Measurements from ENCODE around the gene SREBF1.
A peak's percentile ranks its signal among the peaks of the same experiment; 100 is the strongest.

SREBF1 gene

DNA sequence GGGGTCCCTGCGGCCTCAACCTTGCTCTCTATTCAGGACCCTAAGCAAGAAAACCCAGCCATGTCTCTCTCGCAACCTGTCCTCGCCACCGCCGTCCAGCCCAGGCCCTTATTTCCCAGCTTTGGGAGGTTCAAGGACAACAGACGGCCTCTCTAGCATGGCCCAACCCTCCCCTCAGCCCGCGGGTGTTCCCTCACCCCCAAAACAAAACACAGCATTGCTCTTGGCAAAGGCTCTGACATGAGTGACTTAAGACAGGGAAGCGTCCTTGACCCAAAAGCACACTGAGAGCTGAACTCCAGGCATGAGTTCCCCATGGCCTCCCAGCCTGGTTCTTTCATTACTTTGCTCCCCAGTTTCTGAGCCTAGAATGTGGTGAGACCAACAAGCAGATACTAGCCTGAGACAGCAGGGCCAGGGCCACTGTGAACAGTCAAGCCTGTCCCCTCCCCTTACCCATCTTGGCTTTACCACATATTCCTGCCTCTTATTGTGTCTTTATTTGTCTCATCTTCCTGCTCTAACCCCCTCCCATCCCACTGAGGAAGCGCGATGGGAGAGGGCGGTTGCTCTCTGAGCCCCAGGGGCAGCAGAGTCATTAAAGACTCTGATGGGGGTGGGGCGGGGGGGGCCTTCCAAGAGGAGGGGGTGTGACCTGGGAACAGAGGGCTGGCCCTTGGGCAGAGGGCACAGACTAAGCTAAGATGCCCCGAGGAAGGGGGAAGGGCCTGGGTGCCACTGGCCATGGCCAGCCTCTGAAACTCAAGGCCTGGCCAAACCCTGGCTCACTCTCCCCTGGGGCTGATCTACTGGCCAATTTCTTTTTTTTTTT lies 11.8 kb downstream of the SREBF1 start:
- no peak for DNase-seq (ENCODE audit: low read depth in 2 of 2)

DNA sequence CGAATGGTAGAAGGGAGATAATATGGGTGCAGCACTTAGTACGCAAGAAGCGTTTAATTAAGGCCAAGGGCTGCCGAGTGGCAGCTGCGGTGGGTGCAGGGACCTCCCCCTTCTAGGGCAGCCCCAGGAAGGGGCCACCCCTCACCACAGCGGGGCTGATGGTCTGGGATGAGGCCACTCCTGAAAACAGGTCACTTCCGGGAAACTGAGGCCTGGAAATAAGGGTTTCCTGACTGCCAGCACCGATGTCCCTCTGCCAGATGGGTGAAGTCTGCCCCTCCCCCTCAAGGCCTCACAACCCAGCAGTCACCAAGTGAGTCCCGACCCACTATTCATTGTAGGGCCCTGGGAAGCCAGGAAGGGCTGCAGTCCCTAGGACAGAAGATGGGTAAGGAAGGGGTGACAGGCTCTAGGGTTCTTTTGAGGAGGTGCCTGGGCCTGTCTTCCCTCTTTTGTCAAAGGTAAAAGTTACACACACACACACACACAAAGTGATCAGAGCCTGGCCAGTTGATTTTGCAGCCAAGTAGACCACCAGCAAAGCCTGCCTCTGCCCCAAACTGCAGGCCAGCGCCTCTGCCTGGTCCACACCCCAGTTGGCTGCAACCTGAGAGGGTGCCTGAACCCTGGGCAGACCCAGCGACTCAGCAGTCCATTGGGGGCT lies 12.5 kb downstream of the SREBF1 start:
- no peak for DNase-seq (ENCODE audit: low read depth in 2 of 2)

DNA sequence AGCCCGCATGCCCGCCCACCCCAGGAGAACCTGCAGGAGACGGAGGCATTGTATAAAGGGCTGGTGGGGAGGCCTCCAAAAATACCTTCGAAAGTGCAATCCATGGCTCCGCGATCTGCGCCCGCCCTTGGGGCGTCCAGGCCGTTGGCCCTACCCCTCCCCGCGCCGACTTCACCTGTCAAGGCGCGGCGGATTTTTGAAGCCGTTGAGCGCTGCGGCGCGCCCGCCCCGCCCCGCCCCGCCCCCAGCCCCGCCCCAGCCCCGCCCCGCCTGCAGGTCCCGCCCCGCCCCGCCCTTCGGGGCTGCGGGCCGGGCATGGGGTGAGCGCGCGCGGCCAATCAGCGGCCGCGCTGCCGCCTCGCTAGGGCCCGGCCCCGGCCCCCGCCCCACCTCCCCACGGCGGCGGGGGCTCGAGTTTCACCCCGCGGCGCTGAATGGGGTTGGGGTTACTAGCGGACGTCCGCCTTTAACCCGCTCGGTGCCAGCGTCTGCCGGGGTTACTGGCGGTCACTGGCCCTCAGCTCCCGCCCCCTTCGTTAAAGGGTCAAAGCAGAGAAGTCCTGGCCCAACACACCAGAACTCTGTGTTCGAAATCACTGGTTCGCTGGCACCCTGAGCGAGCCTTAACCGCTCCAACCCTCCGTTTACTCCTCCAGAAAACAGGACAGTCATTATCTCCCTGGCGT lies 13.2 kb downstream of the SREBF1 start:
- DNase-seq (ENCODE audit: low read depth in 2 of 2) = peak; percentile 45 to 54

DNA sequence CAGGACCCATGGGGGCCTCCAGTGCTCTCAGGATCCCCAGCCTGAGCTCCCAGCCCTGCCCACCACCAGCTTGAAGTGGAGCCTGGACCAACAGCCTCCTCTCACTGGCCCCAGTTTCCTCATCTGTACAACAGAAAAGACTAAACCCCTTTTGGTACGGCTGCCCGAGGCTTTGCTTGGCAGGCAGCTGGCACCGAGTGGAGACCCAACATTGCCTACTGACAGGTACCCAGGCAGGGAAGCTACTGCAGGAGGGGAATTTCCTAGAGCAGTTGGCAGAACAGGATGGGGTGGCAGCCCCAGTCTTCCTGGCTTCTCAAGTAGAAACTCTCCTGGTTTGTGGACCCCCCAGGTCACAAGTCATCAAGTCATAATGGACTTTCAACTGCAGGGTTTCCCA lies 14.2 kb downstream of the SREBF1 start:
- DNase-seq (ENCODE audit: low read depth in 2 of 2) = no peak

DNA sequence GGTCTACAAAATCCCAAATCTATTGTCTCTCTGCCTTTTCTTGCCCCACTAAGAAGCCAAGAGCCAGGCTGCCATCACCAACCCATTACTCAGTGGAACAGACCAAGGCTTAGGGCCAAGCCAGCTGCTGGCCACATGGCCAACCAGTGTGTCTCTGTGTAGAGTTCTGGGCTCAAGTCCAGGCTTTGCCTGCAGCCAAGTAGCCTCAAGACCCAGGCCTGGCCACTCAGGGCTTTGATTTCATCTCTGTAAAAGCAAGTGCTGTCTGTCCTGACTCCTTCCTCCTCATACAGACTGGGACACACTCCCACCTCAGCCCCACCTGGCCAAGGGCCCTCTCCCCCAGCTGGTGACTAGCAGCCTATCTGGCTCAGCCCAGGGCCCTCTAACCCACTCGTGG lies 14.6 kb downstream of the SREBF1 start:
- DNase-seq (ENCODE audit: low read depth in 2 of 2) = no peak

DNA sequence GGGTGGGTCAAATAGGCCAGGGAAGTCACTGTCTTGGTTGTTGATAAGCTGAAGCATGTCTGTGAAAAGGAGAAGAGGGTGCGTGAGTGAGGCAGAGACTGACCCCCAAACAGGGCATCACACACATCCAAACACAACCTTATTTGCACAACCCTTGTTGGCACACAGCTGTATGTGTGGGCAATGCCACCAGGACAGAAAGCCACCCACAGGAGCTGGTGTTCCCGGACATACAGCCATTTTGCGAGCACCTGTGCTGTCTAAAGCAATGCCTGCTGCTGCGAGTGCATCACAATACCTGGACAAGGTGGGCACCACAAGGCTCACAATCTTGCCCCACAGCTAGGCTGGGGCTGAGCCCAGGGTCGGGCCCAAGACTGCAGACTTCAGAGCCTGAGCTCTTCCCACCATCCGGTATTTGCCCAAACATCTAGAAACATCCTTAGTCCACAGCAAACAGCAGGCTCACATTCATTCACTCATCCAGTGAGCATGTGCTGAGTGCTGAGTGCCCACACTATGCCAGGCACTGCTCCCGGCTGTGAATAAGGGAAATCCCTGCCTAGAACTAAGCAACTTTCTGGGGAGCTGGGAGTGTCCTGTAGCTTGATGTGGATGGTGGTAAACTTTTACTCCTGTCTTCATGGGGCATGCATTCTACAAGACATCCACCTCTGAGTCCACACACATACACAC lies 16.2 kb downstream of the SREBF1 start:
- no peak for DNase-seq (ENCODE audit: low read depth in 2 of 2)

DNA sequence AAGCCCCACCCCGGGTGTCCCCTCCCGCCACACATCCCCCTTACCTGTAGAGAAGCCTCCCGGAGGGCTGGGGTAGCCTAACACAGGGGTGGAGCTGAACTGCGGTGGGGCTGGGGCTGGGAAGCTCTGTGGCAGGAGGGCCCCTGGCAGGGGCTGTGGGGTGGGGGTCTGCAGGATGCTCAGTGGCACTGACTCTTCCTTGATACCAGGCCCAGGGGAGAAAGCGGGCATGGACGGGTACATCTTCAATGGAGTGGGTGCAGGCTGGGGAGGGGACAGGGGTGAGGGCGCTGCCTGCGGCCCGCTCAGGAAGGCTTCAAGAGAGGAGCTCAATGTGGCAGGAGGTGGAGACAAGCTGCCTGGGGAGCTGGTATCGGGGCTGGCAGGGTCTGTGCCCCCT lies 16.7 kb downstream of the SREBF1 start:
- DNase-seq (ENCODE audit: low read depth in 2 of 2) = no peak

DNA sequence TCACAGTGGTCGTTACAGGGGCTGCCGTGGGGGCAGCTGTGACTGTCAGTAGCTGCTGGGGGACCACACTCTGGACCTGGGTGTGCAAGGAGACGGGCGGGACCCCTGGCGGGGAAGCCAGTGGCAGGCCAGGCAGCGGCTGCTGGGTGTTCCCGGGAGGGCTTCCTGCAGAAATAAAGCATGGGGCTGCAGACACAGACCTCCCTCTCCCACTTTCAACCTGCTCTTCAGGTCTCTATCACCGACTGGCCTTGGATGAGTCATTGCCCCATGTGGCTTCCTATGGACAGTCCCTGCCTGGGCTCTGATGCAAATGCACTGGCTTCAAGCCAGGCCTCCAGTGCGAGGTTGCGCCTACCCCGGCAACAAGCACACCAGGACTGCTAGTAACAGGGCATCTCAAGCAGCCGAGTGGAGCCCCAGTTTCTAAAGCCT lies 17.2 kb downstream of the SREBF1 start:
- DNase-seq (ENCODE audit: low read depth in 2 of 2) = peak in 1 of 2 donors; percentile 40

DNA sequence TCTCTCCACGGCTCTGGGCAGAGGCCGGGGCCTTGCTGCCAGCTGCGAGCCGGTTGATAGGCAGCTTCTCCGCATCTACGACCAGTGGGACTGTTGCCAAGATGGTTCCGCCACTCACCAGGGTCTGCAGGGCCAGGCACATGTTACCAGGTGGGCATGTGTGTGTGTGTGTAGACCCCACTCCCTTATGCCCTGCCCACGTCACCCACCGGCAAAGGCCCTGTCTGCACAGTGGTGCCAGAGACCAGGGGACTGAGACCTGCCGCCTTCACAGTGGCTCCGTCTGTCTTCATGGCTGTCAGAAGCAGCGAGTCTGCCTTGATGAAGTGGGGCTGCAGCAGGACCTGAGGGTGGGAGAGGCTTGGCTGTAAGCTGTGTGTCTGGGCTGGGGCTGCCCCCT lies 17.7 kb downstream of the SREBF1 start:
- DNase-seq (ENCODE audit: low read depth in 2 of 2) = no peak

DNA sequence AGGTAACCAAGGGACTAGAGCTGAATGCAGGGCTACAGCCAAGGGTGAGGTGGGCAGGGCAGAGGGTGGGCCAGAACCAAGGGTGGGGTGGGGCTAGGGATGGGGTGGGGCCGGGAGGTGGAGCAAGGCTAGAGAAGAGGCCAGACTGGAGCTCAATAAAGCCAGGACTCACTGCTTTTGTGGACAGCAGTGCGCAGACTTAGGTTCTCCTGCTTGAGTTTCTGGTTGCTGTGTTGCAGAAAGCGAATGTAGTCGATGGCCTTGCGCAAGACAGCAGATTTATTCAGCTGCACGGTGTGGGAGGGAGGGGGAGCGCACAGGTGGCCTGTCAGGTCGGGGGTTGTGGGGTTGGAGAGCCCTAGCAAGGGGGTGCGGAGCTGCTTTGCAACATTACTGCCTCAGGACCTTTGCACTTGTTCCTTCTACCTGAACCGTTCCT lies 18.7 kb downstream of the SREBF1 start:
- DNase-seq (ENCODE audit: low read depth in 2 of 2) = no peak

DNA sequence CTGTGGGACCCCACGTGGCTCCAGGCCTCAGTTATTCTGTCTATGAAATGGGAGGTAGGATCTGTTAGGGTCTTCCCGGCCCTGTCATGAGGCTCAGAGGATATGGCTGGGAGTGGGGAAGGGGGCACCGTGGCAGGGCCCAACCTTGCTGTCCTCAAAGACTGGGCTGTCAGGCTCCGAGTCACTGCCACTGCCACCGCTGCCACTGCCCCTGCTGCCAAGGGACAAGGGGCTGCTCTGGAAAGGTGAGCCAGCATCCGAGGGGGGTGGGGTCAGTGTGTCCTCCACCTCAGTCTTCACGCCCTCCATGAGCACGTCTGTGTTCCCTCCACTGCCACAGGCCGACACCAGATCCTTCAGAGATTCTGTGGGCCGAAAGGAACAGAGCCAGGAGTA lies 19.2 kb downstream of the SREBF1 start:
- no peak for DNase-seq (ENCODE audit: low read depth in 2 of 2)

DNA sequence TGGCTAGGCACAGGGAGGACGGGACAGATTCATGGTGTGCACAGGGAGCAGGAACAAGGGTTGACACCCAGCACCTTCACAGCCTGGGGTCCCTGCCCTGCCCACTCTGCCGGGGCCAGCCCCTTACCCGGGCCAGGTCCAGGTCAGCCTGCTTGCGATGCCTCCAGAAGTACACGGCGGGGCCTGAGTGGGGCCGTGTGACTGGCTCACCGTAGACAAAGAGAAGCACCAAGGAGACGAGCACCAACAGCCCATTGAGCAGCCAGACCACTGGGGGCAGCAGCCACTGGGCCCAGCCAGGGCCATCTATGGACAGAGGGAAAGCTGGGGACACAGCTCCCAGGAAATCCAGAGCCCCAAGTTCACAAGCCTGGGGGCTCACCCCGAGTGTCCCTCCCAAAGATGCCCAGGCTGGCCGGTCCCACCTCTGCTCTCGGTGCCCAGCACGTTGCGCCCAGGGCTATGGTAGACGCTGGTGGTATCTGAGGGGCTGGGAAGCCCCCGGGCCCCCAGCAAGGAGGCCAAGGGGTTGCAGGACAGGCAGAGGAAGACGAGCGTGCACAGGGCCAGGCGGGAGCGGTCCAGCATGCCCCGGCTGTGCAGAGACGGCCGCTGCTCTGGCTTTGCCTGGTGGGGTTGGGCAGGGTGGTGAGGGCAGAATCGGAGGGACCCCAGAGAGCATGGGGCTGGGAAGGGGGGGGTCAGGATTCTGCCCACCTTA lies 19.8 kb downstream of the SREBF1 start:
- DNase-seq (ENCODE audit: low read depth in 2 of 2) = no peak

DNA sequence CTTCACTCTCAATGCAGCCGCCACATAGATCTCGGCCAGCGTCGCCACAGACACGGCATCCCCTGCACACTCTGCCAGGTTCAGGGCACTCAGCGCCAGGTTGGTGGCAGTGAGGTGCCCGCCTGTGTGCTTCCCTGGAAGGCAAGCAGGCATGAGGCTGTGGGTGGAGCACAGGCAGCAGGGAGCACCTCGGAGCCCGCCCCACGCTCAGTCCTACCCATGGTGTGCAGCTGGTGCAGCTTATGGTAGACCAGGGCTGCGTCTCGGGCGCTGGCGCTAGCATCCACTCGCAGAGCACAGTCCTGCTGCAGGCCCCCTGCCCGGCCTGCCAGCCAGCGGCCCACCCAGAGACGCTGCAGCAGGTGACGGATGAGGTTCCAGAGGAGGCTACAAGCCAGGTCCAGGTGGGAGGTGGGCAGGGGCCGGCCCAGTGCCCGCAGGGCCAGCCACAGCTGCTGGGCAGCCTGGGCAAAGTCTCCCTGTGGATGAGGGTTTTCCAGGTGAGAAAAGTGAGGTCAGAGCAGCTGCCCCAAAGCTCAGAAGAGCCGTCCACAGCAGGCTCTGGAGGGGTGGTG lies 20.5 kb downstream of the SREBF1 start:
- DNase-seq (ENCODE audit: low read depth in 2 of 2) = no peak

DNA sequence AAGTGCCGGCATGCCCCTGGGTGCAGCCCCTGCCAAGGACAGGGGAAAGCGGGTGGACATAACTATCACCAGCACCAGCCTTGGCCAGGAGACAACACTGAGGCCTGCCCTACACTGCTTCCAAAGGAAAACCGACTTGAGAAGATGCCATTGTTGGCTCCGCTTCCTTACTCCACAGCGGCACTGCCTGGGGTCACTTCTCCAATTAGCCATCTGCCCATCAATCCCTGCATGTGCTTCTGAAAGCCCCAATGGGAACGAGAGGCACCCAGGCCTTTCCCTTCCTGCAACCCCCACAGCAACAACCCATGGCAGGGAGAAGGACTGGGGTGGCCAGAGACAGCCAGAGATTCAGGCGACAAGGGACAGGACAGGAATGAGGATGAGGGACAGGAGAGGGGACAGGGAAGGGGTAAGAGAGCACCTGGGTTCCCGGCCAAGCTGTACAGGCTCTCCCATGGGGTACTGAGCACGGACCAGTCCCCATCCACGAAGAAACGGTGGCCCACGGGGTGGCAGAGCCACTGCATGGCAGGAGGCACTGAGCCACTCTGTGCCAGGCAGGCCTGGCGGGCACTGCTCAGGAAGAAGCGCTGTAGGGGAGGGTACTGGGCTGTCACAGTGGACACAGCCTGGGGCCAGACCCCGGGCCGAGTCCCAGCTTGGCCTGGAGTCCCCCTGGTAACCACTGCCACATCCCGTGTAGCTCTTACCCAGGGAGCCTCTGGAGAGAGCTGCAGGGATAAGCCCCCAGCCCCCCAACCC lies 21.2 kb downstream of the SREBF1 start:
- no peak for DNase-seq (ENCODE audit: low read depth in 2 of 2)

DNA sequence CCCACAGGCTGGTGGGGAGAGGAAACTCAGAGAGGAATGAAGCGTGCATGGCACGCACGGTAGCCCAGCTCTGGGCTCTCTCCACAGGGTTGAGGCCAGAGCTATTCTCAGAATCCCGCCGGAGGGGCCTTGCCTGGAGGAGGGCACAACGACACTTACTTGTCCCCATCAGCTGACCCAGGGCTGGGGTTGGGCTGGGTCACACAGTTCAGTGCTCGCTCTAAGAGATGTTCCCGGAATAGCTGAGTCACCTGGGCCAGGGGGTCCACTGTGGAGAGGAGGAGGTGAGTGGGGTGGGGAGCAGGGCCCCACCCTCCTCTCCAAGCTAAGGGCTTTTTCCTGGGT lies 21.8 kb downstream of the SREBF1 start:
- DNase-seq (ENCODE audit: low read depth in 2 of 2) = no peak

DNA sequence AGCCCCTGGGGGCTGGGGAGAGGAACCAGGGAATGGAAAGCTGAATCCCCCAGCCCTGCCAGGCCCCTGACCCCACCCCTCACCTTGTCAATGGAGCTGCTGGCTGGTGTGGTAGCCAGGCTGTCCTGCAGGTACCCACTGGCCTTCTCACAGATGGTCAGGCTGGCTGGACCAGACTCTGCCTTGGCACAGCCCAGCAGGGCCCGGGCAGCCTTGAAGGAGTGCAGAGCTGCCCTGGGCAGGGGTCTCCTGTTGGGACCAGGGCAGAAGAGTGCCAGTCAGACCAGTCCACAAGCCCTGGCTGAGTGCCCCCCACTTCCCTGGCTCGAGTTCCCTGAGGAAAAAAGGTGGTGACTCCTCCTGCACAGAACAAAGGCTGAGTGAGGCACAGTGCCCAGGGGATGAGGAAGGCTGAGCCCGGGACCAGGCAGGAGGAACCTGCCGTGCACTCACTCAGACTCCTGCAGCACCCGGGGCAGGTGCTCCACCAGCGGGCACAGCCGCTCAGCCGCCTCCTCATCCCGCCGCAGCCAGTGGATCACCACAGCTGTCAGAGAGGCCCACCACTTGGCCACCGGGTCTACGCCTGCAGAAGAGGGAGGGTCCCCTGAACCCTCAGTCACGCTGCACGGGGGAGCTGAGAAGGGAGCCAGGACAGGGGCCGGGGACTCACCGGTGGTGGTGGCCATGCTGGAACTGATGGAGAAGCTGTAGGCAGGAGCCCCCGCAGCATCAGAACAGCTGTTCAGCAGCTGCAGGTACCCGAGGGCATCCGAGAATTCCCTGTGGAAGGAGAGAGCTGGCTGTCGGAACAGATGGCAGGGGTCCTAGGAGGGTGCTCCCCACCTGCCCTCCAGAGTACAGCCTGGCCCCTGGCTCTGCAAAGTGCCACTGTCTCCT lies 22.4 kb downstream of the SREBF1 start:
- no peak for DNase-seq (ENCODE audit: low read depth in 2 of 2)

DNA sequence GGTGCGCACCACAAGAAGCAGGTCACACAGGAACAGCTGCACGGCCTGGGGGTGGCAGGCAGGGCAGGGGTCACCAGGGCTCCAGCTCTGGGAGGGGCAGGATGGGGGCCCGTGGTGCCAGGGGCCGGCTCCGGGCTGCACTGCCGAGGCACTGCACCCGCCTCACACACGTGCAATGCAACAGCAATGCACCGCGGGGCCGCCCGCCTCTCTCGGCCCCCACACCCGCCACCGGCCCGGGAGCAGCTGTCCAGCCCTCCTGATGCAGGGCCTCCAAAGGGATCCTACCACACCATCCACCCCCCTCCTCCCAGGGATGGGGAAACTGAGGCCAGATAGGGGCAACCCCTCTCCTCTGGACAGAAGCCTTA lies 23.1 kb downstream of the SREBF1 start:
- no peak for DNase-seq (ENCODE audit: low read depth in 2 of 2)

DNA sequence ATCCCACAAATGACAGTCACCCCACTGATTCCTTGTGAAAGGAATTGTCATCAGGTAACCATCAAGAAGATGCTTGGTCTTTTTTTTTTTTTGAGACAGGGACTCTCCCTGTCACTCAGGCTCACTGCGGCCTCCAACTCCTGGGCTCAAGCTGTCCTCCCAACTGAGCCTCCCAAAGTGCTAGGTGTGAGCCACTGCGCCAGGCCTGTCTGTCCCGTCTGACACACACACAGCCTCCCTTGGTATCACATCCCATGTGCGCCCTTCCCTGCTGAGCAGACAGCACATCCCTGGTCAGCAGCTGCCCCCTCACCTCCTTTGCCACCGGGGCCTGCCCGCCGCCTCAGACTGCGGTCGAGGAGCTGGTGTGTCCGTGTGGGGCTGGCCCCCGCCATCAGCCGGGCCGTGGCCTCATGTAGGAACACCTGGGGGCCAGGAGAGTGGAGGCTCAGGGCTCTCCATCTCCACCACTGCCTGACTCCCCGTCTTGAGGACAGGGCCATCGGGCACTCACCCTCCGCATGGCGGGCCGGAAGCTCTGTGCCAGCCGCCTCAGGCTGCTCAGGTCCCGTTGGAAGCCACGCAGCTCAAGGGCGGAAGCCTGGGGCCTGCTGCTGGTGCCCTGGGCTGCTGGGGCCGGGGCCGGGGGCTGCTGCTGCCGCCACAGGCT lies 23.6 kb downstream of the SREBF1 start:
- DNase-seq (ENCODE audit: low read depth in 2 of 2) = no peak
